HuH-7.5 (cell line): Measurements from ENCODE around the gene RPL26.
A peak's percentile ranks its signal among the peaks of the same experiment; 100 is the strongest.

Source experiments
- DNase-seq: peaks from one replicate; pipeline ENCODE4 v3.0.0; 2011; ENCODE audit warnings: low spot score

RPL26 gene

DNA sequence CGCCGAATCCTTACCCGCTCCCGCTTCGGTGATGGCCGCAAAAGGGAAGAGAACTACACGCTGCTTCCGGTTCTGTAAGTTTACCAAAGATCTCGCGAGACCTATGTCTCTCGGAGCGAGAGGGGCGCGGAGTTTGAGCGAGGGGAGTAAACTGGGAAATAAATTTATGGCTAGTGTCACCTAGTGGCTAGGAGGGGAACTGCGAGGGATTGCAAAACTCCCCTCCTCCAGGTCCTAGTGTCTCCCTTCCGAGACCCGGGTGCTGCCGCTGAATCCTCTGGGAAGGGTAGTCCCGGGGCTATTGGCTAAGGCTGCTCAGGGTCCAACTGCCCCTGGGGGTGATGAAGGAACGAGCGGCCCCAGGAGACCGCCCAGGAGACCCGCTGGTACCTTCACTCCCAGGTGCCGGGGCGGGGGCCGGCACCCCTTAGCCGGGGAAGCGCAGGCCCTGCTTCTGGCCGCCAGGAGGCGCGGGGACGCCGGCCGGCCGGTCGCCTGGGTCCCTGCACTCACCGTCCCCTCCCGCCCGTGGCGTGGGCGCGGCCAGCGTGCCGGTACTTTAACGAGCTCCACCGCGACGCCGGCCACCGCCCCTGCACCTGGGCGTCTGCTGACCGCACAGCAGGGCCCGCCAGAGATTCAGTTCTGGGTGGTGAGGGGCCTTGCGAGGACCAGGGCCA lies at the start of gene RPL26:
Gene RPL26 (minus strand): TSS at position 51 of the 680 bp plus-strand sequence. CDS start 883 bp downstream, outside the sequence.
- peak; percentile 83 for DNase-seq

- DNase-seq: no peak
These were observed 48.0 kb upstream of the RPL26 start for GRCh38 chr17:8430966-8431365.

GRCh38 chr17:8426802-8427201 lies 43.8 kb upstream of the RPL26 start:
- no peak for DNase-seq

DNA sequence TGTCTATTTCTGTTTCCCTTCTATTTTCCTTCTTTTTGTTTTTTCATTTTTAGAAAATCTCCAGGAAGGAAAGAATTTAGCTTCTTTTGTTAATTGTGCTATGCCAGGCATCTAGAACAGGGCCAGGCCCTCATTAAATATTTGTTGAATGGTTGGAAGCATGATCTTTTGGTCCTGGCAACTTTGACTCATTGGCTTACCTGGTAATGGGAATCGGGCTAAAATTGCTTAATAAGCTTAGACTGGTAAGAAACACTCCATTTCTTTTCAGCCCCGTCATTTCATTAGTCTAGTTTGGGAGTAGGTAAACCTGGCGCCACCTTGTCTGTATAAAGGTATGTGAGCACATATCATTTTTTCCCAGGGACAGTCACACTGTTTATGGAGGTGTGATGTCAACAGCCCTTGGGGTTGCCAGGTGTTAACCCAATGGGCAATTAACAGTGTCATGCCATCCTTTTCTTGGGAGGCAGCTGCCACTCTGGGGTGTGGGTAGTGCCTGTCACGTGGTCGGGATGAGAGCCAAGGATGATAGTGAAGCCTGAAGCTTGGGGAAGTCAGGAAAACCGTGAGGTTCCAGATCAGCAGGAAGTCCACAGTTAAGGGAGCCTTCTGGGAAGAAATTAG lies 43.2 kb upstream of the RPL26 start:
- DNase-seq: no peak

DNA sequence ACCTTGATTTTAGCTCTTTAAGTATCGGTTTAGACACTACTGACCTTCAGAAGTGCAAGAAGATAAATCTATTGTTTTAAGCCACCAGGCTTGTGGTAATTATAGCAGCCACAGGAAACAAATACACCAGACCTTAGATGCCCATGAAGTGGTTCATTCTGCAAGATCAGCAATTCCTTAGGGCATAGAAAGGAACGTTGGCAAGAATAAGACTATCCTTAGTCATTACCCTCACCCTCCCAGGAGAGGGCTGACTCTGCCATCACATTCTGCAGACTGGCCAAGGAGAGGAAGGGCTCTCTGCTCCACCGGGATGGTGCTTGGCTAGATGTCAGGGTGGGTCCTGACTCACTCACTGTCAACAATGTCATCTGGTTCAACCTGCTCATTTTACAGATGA lies 38.6 kb upstream of the RPL26 start:
- DNase-seq: no peak

DNA sequence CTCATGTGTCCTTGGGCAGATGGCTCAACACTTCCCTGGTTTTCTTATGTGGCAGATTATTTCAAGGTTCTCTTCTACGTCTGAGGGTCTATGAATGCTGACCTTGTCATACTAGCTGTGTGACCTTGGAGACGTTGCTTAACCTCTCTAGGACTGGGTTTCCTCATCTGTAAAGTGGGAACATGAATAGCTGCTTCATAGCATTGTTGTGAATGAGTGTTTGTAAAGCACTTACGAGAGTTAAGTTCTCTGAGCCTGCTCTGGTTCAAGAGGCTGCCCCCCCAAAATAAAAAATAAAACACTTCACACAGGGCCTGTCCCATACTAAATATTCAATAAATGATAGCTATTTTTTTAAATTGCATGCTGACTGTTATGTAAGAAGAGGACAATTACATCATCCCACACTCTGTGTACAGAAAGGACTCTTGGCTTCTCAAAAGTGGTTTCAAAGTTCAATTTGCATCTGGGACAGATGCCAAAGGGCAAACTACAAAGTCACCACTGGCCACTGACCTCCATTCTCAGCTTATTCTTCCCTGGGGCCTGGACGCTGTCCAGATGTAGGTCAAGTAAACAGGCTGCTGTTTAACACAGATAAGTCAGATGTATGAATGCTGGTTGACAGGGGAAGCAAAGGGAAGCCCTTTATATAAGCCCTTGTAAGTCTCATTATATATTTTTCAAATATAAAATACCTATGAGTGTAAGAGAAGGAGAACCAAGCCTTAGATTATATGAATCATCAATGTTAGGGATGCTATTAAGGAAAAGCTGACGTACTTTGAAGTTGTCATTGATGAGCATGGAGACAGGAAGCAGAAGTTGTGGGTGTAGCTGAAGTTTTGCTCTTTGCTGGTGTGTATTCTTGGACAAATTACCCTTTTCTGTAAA lies 37.3 kb upstream of the RPL26 start:
- peak; percentile 37 for DNase-seq

DNA sequence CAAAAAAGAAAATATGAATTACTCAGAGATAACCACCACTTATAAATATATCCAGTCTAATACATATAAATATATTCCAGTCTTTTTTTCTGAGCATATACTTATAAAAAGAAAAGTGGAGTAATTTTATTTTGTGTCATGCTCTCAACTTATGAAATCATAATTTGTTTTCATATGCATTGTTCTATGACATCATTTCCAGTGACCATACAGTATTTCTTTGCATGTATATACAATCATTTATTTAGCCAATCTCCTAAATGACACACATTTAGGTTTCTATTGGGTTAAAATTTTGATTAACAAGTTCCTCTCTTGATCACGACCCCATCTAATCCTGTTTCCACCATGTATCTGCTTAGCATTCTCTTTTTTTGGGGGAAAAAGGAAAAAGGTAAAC lies 36.3 kb upstream of the RPL26 start:
- DNase-seq: no peak

DNA sequence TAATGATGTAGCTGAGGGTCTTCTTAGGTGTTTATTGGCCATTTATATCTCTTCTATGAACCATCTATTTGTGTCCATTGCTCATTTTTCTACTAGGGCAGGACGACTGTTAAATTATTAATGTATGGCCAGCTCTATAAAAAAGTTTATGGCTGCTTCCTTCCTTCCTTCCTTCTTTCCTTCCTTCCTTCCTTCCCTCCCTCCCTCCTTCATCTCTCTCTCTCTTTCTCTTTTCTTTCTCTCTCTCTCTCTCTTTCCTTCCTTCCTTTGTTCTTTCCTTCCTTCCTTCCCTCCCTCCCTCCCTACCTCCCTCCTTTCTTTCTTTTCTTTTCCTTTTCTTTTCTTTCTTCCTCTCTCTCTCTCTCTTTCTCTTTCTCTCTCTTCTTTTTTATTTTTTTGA lies 35.5 kb upstream of the RPL26 start:
- no peak for DNase-seq

- DNase-seq: no peak
These were observed 34.8 kb upstream of the RPL26 start for GRCh38 chr17:8417806-8418205.

DNA sequence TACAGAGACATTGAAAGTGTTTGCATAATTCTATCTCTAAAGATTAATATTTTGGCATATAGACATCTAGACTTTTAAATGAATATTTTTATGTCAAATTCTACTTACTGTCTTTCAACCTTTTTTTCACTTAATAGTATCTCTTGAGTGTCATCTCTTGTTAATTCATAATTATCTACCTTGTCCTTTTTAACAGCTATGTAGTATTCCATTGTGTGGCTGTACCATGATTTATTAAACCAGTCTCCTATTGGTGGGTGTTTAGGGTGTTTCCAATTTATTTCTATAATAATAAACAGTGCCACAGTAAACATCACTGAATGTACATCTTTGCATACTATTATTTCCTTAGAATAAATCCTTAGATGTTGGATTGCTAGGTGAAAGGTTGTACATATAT lies 30.9 kb upstream of the RPL26 start:
- DNase-seq: no peak

- no peak for DNase-seq
These were observed 30.3 kb upstream of the RPL26 start for GRCh38 chr17:8413328-8413727.

GRCh38 chr17:8412089-8412488 lies 29.1 kb upstream of the RPL26 start:
- DNase-seq: no peak

- DNase-seq: no peak
These were observed 27.9 kb upstream of the RPL26 start for GRCh38 chr17:8410883-8411238.

GRCh38 chr17:8409966-8410882 lies 27.2 kb upstream of the RPL26 start:
- DNase-seq: peak; percentile 51

DNA sequence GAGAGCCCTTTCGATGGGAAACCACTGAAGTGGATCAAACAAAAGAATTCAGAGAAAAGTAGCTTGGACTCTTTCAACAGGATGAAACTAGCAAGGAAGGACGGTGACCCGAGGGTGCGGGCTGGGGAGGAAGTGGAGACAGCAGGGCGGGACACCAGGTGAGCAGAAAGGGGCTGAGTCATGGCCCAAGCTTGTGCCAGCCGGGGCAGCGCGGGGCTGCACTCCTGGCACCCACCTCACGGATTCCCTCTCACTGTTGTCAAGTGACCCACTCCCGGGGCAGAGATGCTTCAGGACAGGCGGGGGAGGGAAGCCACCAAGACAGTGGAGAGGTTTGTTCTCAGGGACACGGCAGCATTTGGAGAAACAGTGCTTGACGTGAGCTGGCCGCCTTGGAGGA lies 25.4 kb upstream of the RPL26 start:
- DNase-seq: no peak

- DNase-seq: no peak
These were observed 23.2 kb upstream of the RPL26 start for GRCh38 chr17:8406174-8406573.

GRCh38 chr17:8405499-8406016 lies 22.6 kb upstream of the RPL26 start:
- DNase-seq: no peak

- DNase-seq: no peak
These were observed 20.0 kb upstream of the RPL26 start for GRCh38 chr17:8402921-8403536.

GRCh38 chr17:8401107-8401506 lies 18.1 kb upstream of the RPL26 start:
- no peak for DNase-seq

DNA sequence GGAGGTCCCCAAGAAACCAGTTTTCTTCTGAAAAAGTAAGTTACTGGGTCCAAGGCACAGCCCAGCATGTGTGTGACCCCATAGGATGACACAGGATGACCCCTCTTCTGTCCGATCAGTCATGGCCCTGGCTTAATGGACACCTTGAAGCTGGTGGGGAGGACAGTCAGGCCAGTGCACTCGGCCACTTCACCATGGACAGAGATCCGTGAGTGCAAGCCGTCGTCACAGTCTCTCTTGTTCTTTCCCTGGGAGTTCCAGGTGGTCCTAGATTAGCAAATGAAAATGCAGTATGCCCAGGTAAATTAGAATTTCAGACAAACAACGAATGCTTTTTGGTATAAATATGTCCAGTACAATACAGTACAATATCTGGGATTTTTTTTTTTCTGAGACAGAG lies 16.0 kb upstream of the RPL26 start:
- DNase-seq: no peak

GRCh38 chr17:8397636-8398035 lies 14.6 kb upstream of the RPL26 start, which contains the start of gene RNF222:
TSS of gene RNF222 (minus strand) at chr17:8397827. CDS start at chr17:8393461, 4,366 bp downstream.
- no peak for DNase-seq
